ENCODE data around the gene SCMH1.

DNA sequence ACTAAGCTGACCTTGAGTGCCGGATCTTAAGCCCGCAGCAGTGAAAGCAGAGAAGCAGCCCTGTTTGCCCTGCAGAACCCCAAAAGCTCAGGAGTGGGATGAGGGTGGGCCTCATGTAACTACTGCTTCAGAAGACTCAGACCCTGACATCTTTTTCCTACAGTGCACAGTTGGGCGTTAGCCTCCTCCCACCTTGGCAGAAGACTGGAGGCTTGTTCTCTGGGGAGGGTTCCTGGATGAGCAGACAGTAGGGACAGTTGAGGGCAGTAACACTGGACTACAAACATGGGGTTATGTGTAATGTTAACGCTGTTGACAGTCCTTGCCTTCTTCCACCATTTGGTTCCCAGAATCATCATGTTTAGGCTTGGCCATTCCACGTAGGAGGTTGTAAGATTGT lies 253.0 kb downstream of the SCMH1 start:
- TF ChIP-seq CTCF (IDR thresholded peaks at IDR 0.05 in 8 of 11, conservative IDR thresholded peaks at IDR 0.05 in 3 of 11): no peak
- no peak for TF ChIP-seq POLR2AphosphoS5 (IDR thresholded peaks at IDR 0.05)

Data from spleen (tissue), 7 donors.